ENCODE data around the gene LDLRAD3. TPM values are rescaled to one million over a fixed set of nuclear protein-coding genes. Genes with fewer than 3 reads are reported as not detected.

Gene LDLRAD3
- total RNA-seq, 1 donor from 2014 or later: 14.9 TPM

DNA sequence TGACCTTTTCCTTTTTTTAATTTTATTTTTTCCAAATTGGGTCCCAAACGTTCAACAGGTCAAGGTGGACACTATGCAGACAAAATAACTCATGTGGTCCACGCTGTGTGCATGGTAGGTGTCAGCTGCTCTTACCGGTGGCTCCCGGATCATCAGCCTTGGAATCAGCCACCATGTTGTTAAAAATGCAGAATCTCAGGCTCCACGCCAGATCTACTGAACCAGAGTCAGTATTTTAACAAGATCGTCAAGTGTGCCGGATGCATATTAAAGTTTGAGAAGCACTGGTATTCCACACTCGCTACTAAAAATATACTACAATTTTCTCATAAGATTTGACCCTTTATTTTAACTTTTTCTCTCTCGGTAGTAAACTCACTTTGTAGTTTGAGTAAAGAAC is 553 bp upstream of the LDLRAD3 start:
- DNase-seq (ENCODE audit: low read depth) (no peak), FAIRE-seq (no peak)
- Histone ChIP-seq H4K20me1 (ENCODE audit: insufficient read depth, low read length) (peaks cover 19% of the 10 kb centered on the region), H3K4me2 (ENCODE audit: low read length) (peak overlapping the region; percentile 93), H3K36me3 (ENCODE audit: insufficient read depth, low read length) (no peaks in the 10 kb centered on the region), H3K4me3 (ENCODE audit: insufficient read depth, low read depth, low read length) (peak overlapping the region; percentile 63), H3K4me1 (ENCODE audit: insufficient read depth, low read length) (peaks cover 12% of the 10 kb centered on the region), H2AFZ (ENCODE audit: low read depth, low read length) (peak overlapping the region; percentile 83), H3K27ac (ENCODE audit: low read depth, low read length) (peak overlapping the region; percentile 59), H3K9ac (ENCODE audit: low read length) (peak overlapping the region; percentile 83), H3K79me2 (ENCODE audit: insufficient read depth, low read length) (peaks cover 26% of the 10 kb centered on the region), H3K9me3 (ENCODE audit: insufficient read depth, low read depth, low read length) (no peaks in the 10 kb centered on the region), H3K27me3 (ENCODE audit: insufficient read depth, low read length) (no peaks in the 10 kb centered on the region)
- Mint-ChIP-seq H3K36me3 (ENCODE audit: low read depth, unreplicated experiment) (peaks cover 2% of the 10 kb centered on the region), H3K27ac (ENCODE audit: unreplicated experiment) (peak overlapping the region; percentile 83), H3K9me3 (ENCODE audit: unreplicated experiment) (no peaks in the 10 kb centered on the region), H3K4me3 (ENCODE audit: unreplicated experiment) (peak overlapping the region; percentile 89), H3K4me1 (ENCODE audit: low read depth, unreplicated experiment) (peaks cover 14% of the 10 kb centered on the region), H3K27me3 (ENCODE audit: low read depth, unreplicated experiment) (no peaks in the 10 kb centered on the region)
- TF ChIP-seq EZH2 (IDR thresholded peaks at IDR 0.05; ENCODE audit: insufficient read depth, low read length) (no peak), CTCF (IDR thresholded peaks at IDR 0.05; ENCODE audit: insufficient read depth, low read depth, low read length) (no peak)

DNA sequence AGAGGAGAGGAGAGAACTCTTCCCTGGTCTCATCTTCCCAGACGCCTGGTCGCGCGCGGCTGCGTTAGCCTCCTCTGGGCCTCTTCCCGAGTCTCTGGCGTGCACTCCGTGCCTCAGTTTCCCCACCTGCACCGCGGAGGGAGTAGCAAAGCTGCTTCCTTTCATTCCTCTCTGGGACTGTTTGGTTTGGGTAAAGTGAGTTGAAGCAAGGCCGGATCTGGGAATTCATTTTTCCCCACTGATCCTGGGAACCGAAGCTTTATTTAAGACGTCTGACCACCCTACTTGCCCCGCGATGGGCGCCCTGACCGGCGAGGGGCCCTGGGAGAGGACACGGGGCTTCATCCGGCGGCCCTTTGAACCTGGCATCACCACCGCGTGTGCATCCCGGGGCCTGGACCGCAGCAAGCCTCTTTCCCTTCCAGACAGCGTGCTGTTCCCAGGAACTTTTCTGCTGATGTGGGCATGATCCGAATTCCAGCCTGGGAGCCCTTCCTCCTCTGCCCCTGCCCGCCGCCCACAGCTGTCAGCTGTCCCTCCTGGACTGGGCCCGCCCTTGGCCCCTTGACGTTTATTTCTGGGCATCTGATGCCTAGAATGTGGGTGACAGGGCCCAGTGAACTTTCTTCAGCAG is 758 bp downstream of the LDLRAD3 start:
- peak overlapping the region; percentile 6 for H3K27ac ChIP-seq (ENCODE audit: low read depth, low read length)
- FAIRE-seq: no peak

More for the DNA sequence above, 758 bp downstream of the LDLRAD3 start:
- Mint-ChIP-seq H3K27ac (ENCODE audit: unreplicated experiment) (peak overlapping the region; percentile 70), H3K36me3 (ENCODE audit: low read depth, unreplicated experiment) (peaks cover 2% of the 10 kb centered on the region), H3K9me3 (ENCODE audit: unreplicated experiment) (no peaks in the 10 kb centered on the region), H3K4me3 (ENCODE audit: unreplicated experiment) (peak overlapping the region; percentile 96), H3K27me3 (ENCODE audit: low read depth, unreplicated experiment) (no peaks in the 10 kb centered on the region), H3K4me1 (ENCODE audit: low read depth, unreplicated experiment) (peaks cover 14% of the 10 kb centered on the region)
- H3K27me3 ChIP-seq (ENCODE audit: insufficient read depth, low read length): no peaks in the 10 kb centered on the region
- no peaks in the 10 kb centered on the region for H3K36me3 ChIP-seq (ENCODE audit: insufficient read depth, low read length)
- H3K4me3 ChIP-seq (ENCODE audit: insufficient read depth, low read depth, low read length): peak overlapping the region; percentile 80
- DNase-seq (ENCODE audit: low read depth): peak; percentile 6
- H3K4me1 ChIP-seq (ENCODE audit: insufficient read depth, low read length): peaks cover 12% of the 10 kb centered on the region
- peak overlapping the region; percentile 83 for H3K9ac ChIP-seq (ENCODE audit: low read length)
- H4K20me1 ChIP-seq (ENCODE audit: insufficient read depth, low read length): peaks cover 31% of the 10 kb centered on the region
- no peak for TF ChIP-seq EZH2 (IDR thresholded peaks at IDR 0.05; ENCODE audit: insufficient read depth, low read length)
- TF ChIP-seq CTCF (IDR thresholded peaks at IDR 0.05; ENCODE audit: insufficient read depth, low read depth, low read length): no peak
- no peaks in the 10 kb centered on the region for H3K9me3 ChIP-seq (ENCODE audit: insufficient read depth, low read depth, low read length)
- H3K79me2 ChIP-seq (ENCODE audit: insufficient read depth, low read length): peaks cover 38% of the 10 kb centered on the region
- peak overlapping the region; percentile 80 for H2AFZ ChIP-seq (ENCODE audit: low read depth, low read length)
- peak overlapping the region; percentile 93 for H3K4me2 ChIP-seq (ENCODE audit: low read length)
